Measurements from ENCODE around the gene EXD1.
"Not testable (repeated sequence)": the region's sequence is repeated elsewhere in the genome, so short reads cannot be mapped to it uniquely, and the experiment has no call there.

EXD1 gene

GRCh38 chr15:41230650-41231421 is at the start of gene EXD1, which contains the start of gene CHP1:
EXD1 (minus strand) TSS chr15:41230757; CDS start chr15:41226575, 4,182 bp downstream.
CHP1 (plus strand) TSS chr15:41231268; CDS start chr15:41231383, 115 bp downstream.
- peak; percentile 92 for DNase-seq (ENCODE audit: extremely low read depth, low read depth)
- TF ChIP-seq, protein P1, sequence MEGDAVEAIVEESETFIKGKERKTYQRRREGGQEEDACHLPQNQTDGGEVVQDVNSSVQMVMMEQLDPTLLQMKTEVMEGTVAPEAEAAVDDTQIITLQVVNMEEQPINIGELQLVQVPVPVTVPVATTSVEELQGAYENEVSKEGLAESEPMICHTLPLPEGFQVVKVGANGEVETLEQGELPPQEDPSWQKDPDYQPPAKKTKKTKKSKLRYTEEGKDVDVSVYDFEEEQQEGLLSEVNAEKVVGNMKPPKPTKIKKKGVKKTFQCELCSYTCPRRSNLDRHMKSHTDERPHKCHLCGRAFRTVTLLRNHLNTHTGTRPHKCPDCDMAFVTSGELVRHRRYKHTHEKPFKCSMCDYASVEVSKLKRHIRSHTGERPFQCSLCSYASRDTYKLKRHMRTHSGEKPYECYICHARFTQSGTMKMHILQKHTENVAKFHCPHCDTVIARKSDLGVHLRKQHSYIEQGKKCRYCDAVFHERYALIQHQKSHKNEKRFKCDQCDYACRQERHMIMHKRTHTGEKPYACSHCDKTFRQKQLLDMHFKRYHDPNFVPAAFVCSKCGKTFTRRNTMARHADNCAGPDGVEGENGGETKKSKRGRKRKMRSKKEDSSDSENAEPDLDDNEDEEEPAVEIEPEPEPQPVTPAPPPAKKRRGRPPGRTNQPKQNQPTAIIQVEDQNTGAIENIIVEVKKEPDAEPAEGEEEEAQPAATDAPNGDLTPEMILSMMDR (IDR thresholded peaks at IDR 0.05; ENCODE audit: low read depth, low read length) = peak; percentile 93

DNA sequence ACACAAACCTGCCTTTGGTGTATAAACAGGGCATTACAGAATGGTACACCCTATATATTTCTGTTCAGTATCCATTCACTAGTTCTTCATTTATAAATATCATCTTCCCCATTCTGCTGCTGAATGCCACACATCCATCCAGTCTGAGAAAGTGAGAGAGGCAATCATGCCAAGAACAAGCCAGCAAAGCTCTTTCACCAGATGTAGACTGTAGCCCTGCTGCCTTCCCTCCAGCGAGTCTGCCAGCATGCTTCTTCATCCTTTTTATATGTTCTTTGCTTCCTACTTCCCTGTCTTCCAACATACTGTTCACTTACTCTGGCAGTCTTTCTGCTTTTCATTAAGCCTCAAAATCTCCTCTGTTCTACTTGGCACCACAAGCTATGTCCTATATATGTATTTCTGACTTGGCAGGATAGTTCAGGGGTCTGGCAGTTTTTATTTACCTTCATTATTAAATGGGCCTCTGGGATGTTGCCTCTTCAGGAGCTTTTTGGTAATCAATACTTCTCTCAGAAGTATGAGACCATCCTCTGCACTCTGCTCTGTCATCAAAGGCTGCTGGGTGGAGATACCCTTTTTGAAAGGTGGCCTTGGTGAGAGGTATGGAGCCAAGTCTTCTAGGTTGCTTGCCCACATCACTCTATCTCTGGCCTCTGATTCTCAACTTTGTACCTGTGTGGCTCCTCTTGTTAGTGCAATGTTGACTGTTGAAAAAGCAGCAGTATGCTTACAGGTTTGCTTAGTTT is 49.2 kb upstream of the EXD1 start:
- no peak for DNase-seq (ENCODE audit: extremely low read depth, low read depth)

DNA sequence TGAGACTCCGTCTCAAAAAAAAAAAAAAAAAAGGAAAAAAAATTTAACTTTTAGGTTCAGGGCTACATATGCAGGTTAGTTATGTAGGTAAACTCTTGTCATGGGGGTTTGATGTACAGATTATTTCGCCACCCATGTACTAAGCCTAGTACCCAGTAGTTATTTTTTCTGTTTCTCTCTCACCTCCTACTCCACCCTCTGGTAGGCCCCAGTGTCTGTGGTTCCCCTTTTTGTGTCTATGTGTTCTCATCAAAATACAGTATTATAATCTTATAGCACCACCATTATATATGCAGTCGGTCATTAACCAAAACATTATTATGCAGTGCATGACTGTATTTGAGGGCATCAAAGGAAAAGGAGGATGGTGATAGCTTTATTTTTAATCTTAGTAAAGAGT is 47.8 kb upstream of the EXD1 start:
- TF ChIP-seq, protein P1 (IDR thresholded peaks at IDR 0.05; ENCODE audit: low read depth, low read length) = no peak
- no peak for DNase-seq (ENCODE audit: extremely low read depth, low read depth)

More for the DNA sequence above, 49.2 kb upstream of the EXD1 start:
- TF ChIP-seq, protein P1 (IDR thresholded peaks at IDR 0.05; ENCODE audit: low read depth, low read length) = no peak

- TF ChIP-seq, protein P1 (IDR thresholded peaks at IDR 0.05; ENCODE audit: low read depth, low read length) = no peak
- no peak for DNase-seq (ENCODE audit: extremely low read depth, low read depth)
Measured at GRCh38 chr15:41276831-41277230, 46.3 kb upstream of the EXD1 start.

DNA sequence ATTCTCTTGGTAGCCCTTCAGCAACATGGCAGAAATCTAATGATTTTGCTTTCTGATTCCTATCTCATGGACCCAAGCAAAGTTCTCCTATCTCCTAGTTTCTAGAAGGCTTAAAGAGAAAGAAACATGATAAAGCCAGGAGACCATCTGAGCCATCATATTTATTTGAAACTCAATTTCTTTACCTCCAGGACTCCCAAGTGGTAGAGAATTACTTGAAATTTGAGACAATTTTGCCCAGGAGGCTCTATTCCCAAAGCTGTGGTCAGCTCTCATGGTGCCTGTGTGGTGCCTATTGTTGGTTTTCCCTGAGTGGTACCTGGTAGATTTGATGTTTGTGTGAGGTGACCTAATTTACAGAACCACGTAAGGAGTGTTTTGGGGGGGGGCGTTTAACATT is 39.3 kb upstream of the EXD1 start:
- DNase-seq (ENCODE audit: extremely low read depth, low read depth) = no peak
- TF ChIP-seq, protein P1 (IDR thresholded peaks at IDR 0.05; ENCODE audit: low read depth, low read length) = no peak

- no peak for DNase-seq (ENCODE audit: extremely low read depth, low read depth)
- TF ChIP-seq, protein P1 (IDR thresholded peaks at IDR 0.05; ENCODE audit: low read depth, low read length) = no peak
Measured at GRCh38 chr15:41263891-41264351, 33.4 kb upstream of the EXD1 start.

- TF ChIP-seq, protein P1 (IDR thresholded peaks at IDR 0.05; ENCODE audit: low read depth, low read length) = no peak
Measured at GRCh38 chr15:41262571-41262970, 32.0 kb upstream of the EXD1 start.

DNA sequence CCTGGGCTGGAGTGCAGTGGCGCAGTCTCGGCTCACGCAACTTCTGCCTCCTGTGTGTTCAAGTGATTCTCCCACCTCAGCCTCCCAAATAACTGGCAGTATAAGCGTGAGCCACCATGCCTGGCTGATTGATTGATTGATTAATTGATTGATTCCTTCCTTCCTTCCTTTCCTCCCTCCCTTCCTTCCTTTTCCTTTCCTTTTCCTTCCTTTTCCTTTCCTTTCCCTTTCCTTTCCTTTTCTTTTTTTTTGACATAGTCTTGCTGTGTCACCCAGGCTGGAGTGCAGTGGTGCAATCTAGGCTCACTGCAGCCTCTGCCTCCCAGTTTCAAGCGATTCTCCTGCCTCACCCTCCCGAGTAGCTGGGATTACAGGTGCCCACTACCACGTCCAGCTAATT is 30.4 kb upstream of the EXD1 start:
- DNase-seq (ENCODE audit: extremely low read depth, low read depth) = not testable (repeated sequence)

More at GRCh38 chr15:41262571-41262970, 32.0 kb upstream of the EXD1 start:
- no peak for DNase-seq (ENCODE audit: extremely low read depth, low read depth)

Measured in AG09319 (cell line).